ENCODE results near the gene LILRA5. TPM values are rescaled to one million over a fixed set of nuclear protein-coding genes. Genes with fewer than 3 reads are reported as not detected.

The LILRA5 gene
- total and polyA plus RNA-seq, 7 donors: 0.44 to 2.2 (median 1.1) TPM; not detected in 1

DNA sequence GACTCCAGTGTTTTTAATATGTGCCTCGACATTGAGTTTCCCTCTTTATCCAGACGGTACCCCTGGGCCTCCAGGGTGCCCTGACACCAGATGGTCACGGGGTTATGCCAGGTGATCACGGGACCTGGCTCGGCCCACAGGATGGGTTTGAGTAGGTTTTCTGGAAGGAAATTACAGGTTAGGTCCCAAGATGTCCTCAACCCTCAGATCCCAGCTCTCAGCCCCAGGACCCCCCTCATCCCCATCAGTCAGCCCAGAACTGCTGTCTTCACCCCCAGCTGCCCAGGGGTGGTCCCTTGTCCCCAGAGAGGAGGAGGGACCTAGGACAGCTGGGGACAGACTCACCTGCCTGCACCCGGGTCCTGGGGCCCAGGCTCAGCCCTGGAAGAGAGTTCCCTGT lies 25.6 kb upstream of the LILRA5 start:
- TF ChIP-seq, protein P1, sequence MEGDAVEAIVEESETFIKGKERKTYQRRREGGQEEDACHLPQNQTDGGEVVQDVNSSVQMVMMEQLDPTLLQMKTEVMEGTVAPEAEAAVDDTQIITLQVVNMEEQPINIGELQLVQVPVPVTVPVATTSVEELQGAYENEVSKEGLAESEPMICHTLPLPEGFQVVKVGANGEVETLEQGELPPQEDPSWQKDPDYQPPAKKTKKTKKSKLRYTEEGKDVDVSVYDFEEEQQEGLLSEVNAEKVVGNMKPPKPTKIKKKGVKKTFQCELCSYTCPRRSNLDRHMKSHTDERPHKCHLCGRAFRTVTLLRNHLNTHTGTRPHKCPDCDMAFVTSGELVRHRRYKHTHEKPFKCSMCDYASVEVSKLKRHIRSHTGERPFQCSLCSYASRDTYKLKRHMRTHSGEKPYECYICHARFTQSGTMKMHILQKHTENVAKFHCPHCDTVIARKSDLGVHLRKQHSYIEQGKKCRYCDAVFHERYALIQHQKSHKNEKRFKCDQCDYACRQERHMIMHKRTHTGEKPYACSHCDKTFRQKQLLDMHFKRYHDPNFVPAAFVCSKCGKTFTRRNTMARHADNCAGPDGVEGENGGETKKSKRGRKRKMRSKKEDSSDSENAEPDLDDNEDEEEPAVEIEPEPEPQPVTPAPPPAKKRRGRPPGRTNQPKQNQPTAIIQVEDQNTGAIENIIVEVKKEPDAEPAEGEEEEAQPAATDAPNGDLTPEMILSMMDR (IDR thresholded peaks at IDR 0.05): no peak
- 71 to 80% (median 75%) methylated on average over 6 of the region's 6 CpGs for WGBS, 3 donors
- intact Hi-C loops (cut with DNase I): no loop called here
- Histone ChIP-seq H3K9me3 (no peaks in the 10 kb centered on the region), H3K27me3 (ENCODE audit: insufficient read depth in 3 of 3, low read length in 2 of 3) (peaks cover 0 to 5% (median 0%) of the 10 kb centered on the region in 3 donors), H3K36me3 (ENCODE audit: insufficient read depth in 1 of 2, low read depth in 1 of 2) (no peaks in the 10 kb centered on the region), H3K4me1 (no peaks in the 10 kb centered on the region), H3K4me3 (no peak overlapping the region), H3K27ac (no peak overlapping the region)
- DNase-seq (no peak), ATAC-seq (no peak)

GRCh38 chr19:54337858-54338230 lies 24.9 kb upstream of the LILRA5 start:
- Histone ChIP-seq H3K4me1 (no peaks in the 10 kb centered on the region), H3K27ac (no peak overlapping the region), H3K9me3 (no peaks in the 10 kb centered on the region), H3K4me3 (no peak overlapping the region), H3K27me3 (ENCODE audit: insufficient read depth in 3 of 3, low read length in 2 of 3) (peaks cover 0 to 5% (median 0%) of the 10 kb centered on the region in 3 donors), H3K36me3 (ENCODE audit: insufficient read depth in 1 of 2, low read depth in 1 of 2) (no peaks in the 10 kb centered on the region)
- no peak for ATAC-seq
- DNase-seq: no peak
- WGBS, 3 donors: 57 to 75% (median 60%) methylated on average over 9 of the region's 9 CpGs
- intact Hi-C loops (cut with DNase I): no loop called here
- TF ChIP-seq, protein P1 (IDR thresholded peaks at IDR 0.05): no peak

DNA sequence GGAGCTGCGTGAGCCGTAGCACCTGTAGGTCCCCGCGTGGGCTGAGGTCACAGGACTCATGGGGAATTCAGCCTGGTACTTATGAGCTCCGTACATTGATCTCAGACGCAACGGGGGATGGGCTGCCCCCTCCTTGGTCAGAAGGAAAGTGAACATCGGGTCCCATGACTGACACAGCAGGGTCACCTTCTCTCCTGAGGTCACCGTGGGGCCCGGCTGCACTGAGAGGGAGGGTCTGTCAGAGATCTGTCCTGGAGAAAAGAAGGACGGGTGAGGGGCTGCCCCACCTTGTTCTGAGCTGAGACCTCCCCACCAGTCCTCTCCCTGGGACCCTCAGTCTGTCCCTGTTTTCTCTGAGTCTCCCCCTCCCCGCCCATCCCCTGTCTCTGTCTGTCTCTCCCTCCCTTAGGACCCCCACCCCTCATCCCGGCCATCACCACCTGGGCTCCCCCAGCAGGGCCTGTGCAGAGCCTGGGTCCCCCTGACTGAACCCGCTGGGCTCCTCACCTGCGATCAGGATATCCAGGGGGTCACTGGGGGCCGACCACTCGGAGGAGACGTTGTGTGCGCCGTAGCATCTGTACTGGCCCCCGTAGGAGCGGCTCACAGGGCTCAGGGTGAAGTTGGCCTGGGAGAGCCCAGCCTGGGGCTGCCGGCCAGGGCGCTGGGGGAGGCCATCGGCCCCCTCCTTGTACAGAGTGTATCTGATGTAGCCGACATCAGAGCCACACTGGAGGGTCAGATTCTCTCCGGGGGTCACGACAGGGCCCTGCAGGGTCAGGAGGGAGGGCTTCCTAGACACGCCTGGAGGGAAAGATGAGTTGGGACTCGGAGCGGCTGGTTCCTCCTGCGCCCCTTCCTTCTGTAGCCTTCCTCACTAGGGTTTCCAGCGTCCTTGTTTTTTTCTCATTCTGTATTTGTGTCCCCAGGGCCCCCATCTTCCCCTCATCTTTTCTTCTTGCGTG lies 24.2 kb upstream of the LILRA5 start:
- Histone ChIP-seq H3K9me3 (no peaks in the 10 kb centered on the region), H3K4me3 (no peak overlapping the region), H3K36me3 (ENCODE audit: insufficient read depth in 1 of 2, low read depth in 1 of 2) (no peaks in the 10 kb centered on the region), H3K27me3 (ENCODE audit: insufficient read depth in 3 of 3, low read length in 2 of 3) (peaks cover 0 to 6% (median 0%) of the 10 kb centered on the region in 3 donors), H3K27ac (no peak overlapping the region), H3K4me1 (no peaks in the 10 kb centered on the region)
- DNase-seq: no peak
- intact Hi-C loops (cut with DNase I): no loop called here
- WGBS, 3 donors: 56 to 66% (median 57%) methylated on average over 30 to 34 of the region's 34 CpGs
- TF ChIP-seq, protein P1 (IDR thresholded peaks at IDR 0.05): no peak
- ATAC-seq: no peak

DNA sequence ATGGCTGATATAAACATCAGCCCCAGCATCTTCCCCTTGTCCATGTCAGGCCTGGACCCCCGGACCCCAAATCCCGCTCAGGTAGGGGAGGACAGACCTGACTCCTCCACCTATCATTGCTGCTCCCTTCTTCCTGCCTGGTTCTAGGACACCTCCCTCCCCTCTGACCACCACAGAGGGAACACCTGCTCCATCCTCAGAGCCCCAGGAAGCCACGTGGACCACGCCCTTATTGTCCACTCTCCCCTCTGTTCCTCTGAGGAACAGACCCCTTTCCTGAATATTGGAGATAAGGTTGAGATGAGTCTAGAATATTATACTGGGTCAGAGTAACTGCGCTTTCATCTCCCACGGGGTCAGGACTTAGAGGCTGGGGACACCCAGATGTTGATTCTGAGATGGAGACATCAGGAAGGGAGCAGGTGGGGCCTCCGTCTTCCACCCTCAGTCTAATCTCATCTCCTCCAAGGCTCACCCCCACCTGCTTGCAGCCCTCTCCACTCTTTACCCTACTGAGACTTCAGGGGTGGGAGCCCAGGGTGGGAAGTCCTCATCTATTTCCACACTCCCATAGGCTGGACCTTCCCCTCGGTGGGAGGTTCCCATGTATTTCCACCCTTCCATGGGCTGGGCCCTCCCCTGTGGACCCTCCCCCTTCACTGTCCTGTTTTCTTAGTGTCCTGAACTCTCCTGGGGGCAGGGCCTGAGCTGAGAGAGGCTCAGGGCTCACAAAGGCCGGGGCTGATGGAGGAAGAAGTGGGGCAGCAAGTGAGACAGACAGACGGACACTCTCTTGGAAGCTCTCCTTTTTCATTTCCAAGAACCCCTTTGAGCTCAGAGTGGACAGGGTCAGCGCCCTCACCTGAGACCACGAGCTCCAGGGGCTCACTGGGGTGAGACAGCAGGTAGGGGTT lies 23.3 kb upstream of the LILRA5 start:
- no peak overlapping the region for H3K4me3 ChIP-seq
- H3K27me3 ChIP-seq (ENCODE audit: insufficient read depth in 3 of 3, low read length in 2 of 3): peaks cover 0 to 9% (median 2%) of the 10 kb centered on the region in 3 donors
- TF ChIP-seq, protein P1 (IDR thresholded peaks at IDR 0.05): no peak
- H3K9me3 ChIP-seq: no peaks in the 10 kb centered on the region
- ATAC-seq (no peak), DNase-seq (no peak)
- H3K4me1 ChIP-seq: no peaks in the 10 kb centered on the region
- intact Hi-C loops (cut with DNase I): no loop called here
- H3K27ac ChIP-seq: no peak overlapping the region
- H3K36me3 ChIP-seq (ENCODE audit: insufficient read depth in 1 of 2, low read depth in 1 of 2): no peaks in the 10 kb centered on the region
- 69 to 71% (median 70%) methylated on average over 12 of the region's 12 CpGs for WGBS, 3 donors

Measured in psoas muscle (tissue), 8 donors.